OCI-LY7 (cell line): ENCODE results near the gene RFX7.

Experiments used
- CTCF ChIP-seq: fragments of 200-600 bp; sonication (generic); conservative IDR thresholded peaks from 2 replicates; pipeline ENCODE4 v1.5.1; 2014; ENCODE audit warnings: mild to moderate bottlenecking, antibody characterized with exemption, low read length, moderate library complexity, mixed read lengths
- EZH2phosphoT487 ChIP-seq: fragments of 200-600 bp; sonication (generic); IDR thresholded peaks from 2 replicates; pipeline ENCODE4 v1.6.1; 2018; ENCODE audit warnings: low read depth, borderline replicate concordance, mild to moderate bottlenecking, mixed run types, antibody characterized with exemption, low read length, moderate library complexity, mixed read lengths

- TF ChIP-seq CTCF (no peak), EZH2phosphoT487 (no peak)
Observed at GRCh38 chr15:56160966-56161365, 82.7 kb downstream of the RFX7 start.
